PC-3 (cell line): ENCODE measurements around the gene AOAH. TPM values are rescaled to one million over a fixed set of nuclear protein-coding genes. Genes with fewer than 3 reads are reported as not detected.

Experiments
- ATAC-seq: fragments of 200-7000 bp; cut with Tn5 transposase; 2 replicates; pipeline ENCODE4 v1.9.1; 2020; ENCODE audit warnings: mild to moderate bottlenecking, moderate library complexity
- BruUV-seq: library from RNA; stranded (reverse); fragments of 400-500 nt; replicated peaks from 2 replicates; lab custom pipeline; 2021; lab: Mats Ljungman, UMichigan
- CTCF ChIA-PET: fragments of 300-600 bp; sonication (Branson Sonifier 250); formaldehyde crosslinking; loops from one replicate; lab custom pipeline; 2022; ENCODE audit warnings: antibody characterized with exemption; lab: Charles Lee
- POLR2A ChIA-PET: fragments of 300-600 bp; sonication (Branson Sonifier 250); formaldehyde crosslinking; loops from one replicate; lab custom pipeline; 2022; ENCODE audit warnings: antibody characterized with exemption; ENCODE audit not compliant: unreplicated experiment; lab: Charles Lee
- DNase-seq: peaks from one replicate; pipeline ENCODE4 v3.0.0-alpha.2; 2015
- H2AFZ ChIP-seq: fragments of 300-600 bp; sonication (generic); 2 replicates; pipeline ENCODE4 v1.6.0; 2016; ENCODE audit warnings: antibody characterized with exemption, low read length
- H3F3A ChIP-seq: fragments of 300-600 bp; sonication (generic); one replicate; pipeline ENCODE4 v1.6.0; 2017; ENCODE audit warnings: antibody characterized with exemption, low read length, control low read depth, mild to moderate bottlenecking; ENCODE audit not compliant: unreplicated experiment
- H3K27ac ChIP-seq: fragments of 300-600 bp; sonication (generic); 2 replicates; pipeline ENCODE4 v1.5.1; 2016; ENCODE audit warnings: mild to moderate bottlenecking, low read length
- H3K27me3 ChIP-seq: fragments of 300-600 bp; sonication (generic); 2 replicates; pipeline ENCODE4 v1.6.1; 2016; ENCODE audit warnings: low read length, mixed read lengths
- H3K36me3 ChIP-seq: fragments of 300-600 bp; sonication (generic); 2 replicates; pipeline ENCODE4 v1.6.1; 2016; ENCODE audit warnings: low read depth, mixed run types, low read length, mixed read lengths
- H3K4me1 ChIP-seq: fragments of 300-600 bp; sonication (generic); 2 replicates; pipeline ENCODE4 v1.5.1; 2016; ENCODE audit warnings: low read length; ENCODE audit not compliant: insufficient read depth
- H3K4me2 ChIP-seq: fragments of 300-600 bp; sonication (generic); 2 replicates; pipeline ENCODE4 v1.6.0; 2016; ENCODE audit warnings: low read length
- H3K4me3 ChIP-seq: fragments of 300-600 bp; sonication (generic); 2 replicates; pipeline ENCODE4 v1.5.1; 2016; ENCODE audit warnings: mild to moderate bottlenecking, low read length, mixed read lengths
- H3K79me2 ChIP-seq: fragments of 300-600 bp; sonication (generic); 2 replicates; pipeline ENCODE4 v1.6.1; 2017; ENCODE audit warnings: low read length, mixed read lengths
- H3K9ac ChIP-seq: fragments of 300-600 bp; sonication (generic); 2 replicates; pipeline ENCODE4 v1.6.0; 2016; ENCODE audit warnings: mild to moderate bottlenecking, low read length
- H3K9me2 ChIP-seq: fragments of 300-600 bp; sonication (generic); replicated peaks from 2 replicates; pipeline ENCODE4 v1.6.1; 2016; ENCODE audit warnings: mixed run types, low read length, mixed read lengths
- H3K9me3 ChIP-seq: fragments of 300-600 bp; sonication (generic); 2 replicates; pipeline ENCODE4 v1.6.1; 2016; ENCODE audit warnings: low read length, mixed read lengths
- H4K20me1 ChIP-seq: fragments of 300-600 bp; sonication (generic); 2 replicates; pipeline ENCODE4 v1.6.1; 2016; ENCODE audit warnings: low read length, mixed read lengths
- EZH2 ChIP-seq: fragments of 300-600 bp; sonication (generic); IDR thresholded peaks from one replicate; pipeline ENCODE4 v1.6.1; 2017; ENCODE audit warnings: antibody characterized with exemption, mild to moderate bottlenecking, low read length; ENCODE audit not compliant: unreplicated experiment
- EZH2phosphoT487 ChIP-seq: fragments of 300-600 bp; sonication (generic); IDR thresholded peaks from 2 replicates; pipeline ENCODE4 v1.6.1; 2018; ENCODE audit warnings: mild to moderate bottlenecking, antibody characterized with exemption, low read length, borderline replicate concordance
- intact Hi-C: fragments of 100-400 bp; cut with micrococcal nuclease; formaldehyde crosslinking; loops from 2 replicates; pipeline ENCODE4 v1.9.0; 2023
- total RNA-seq: library from RNA; depleted of rRNA; stranded (reverse); fragments of >200 nt; gene quantifications from 2 replicates; pipeline ENCODE4 v1.2.3, GENCODE V29; 2014
- TF ChIP-seq, protein P1 (sequence below): fragments of 300-600 bp; sonication (generic); conservative IDR thresholded peaks from 2 replicates; pipeline ENCODE4 v1.5.1; 2017; ENCODE audit warnings: antibody characterized with exemption, low read depth, mild to moderate bottlenecking, low read length

AOAH gene
- total RNA-seq, 1 experiment from 2014 or later: not detected

DNA sequence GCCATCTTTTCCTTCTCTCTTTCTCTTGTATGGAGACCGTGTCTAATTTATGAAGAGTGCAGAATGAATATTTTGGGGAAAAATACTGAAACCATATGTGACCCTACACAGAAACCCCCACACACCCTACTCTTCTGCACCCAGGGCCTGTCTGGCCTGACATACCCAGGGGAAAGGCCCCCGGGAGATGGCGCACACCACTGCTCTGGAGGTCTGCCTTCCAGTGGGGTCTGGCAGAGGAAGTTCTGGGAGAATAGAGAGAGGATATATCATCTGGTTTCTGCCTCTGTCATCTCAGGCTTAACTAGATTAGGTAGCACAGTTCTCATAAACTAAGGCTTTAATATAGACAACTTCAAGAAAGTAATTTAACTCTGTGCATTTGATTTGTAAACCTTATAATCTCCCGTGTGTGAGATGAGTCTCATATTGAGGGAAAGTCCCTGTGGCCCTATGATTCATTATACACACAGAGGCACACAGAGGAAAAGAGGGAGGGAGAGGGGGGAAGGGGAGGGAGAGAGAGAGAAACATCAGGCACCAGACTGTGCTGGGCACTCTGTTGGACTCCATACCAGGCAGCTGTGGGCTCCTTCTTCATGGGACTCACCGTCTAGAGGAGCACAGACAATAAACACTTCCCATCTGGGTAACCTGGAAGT lies 123.3 kb downstream of the AOAH start:
- Histone ChIP-seq H3K36me3 (no peaks in the 10 kb centered on the region), H4K20me1 (no peaks in the 10 kb centered on the region), H3K4me2 (peak overlapping the region; percentile 74), H3K9ac (peak overlapping the region; percentile 58), H3F3A (no peaks in the 10 kb centered on the region), H3K79me2 (no peaks in the 10 kb centered on the region), H3K27ac (peak overlapping the region; percentile 83), H3K4me1 (peaks cover 54% of the 10 kb centered on the region), H3K9me2 (no peaks in the 10 kb centered on the region), H3K27me3 (no peaks in the 10 kb centered on the region), H2AFZ (peak overlapping the region; percentile 42; the same call in 1 of the 2 replicates), H3K4me3 (no peak overlapping the region), H3K9me3 (no peaks in the 10 kb centered on the region)
- BruUV-seq: no TSS peak
- POLR2A ChIA-PET: interaction anchor here (0.6 kb wide), 1 partner anchor 57 kb away, joined by 7 read pairs; no protein-coding TSS in a partner anchor
- peak; percentile 77 for DNase-seq
- no peak for TF ChIP-seq EZH2
- TF ChIP-seq, protein P1, sequence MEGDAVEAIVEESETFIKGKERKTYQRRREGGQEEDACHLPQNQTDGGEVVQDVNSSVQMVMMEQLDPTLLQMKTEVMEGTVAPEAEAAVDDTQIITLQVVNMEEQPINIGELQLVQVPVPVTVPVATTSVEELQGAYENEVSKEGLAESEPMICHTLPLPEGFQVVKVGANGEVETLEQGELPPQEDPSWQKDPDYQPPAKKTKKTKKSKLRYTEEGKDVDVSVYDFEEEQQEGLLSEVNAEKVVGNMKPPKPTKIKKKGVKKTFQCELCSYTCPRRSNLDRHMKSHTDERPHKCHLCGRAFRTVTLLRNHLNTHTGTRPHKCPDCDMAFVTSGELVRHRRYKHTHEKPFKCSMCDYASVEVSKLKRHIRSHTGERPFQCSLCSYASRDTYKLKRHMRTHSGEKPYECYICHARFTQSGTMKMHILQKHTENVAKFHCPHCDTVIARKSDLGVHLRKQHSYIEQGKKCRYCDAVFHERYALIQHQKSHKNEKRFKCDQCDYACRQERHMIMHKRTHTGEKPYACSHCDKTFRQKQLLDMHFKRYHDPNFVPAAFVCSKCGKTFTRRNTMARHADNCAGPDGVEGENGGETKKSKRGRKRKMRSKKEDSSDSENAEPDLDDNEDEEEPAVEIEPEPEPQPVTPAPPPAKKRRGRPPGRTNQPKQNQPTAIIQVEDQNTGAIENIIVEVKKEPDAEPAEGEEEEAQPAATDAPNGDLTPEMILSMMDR: no peak
- TF ChIP-seq EZH2phosphoT487: no peak
- ATAC-seq: peak; percentile 93
- CTCF ChIA-PET: no interaction called here
- intact Hi-C loops: no loop called here

DNA sequence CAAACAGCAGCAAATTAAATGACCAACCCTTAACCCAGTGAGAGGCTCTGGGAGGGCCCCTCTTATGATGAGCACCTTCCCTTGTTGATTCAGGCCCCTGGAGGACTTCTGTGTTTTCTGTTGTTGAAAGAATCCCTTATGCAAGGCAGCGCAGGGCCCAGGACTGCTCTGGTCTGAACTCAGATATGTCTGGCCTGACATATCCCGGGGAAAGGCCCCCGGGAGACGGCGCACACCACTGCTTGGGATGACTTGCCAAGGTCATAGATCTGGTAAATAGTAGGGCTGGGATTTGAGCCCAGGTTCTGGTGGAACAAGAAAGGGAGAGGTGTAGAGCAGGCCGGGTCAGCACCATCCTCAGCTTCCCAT lies 124.0 kb downstream of the AOAH start:
- no peaks in the 10 kb centered on the region for H3K27me3 ChIP-seq
- DNase-seq: no peak
- no peaks in the 10 kb centered on the region for H3F3A ChIP-seq
- H3K36me3 ChIP-seq: no peaks in the 10 kb centered on the region
- peak overlapping the region; percentile 83; the same call in 1 of the 2 replicates for H3K27ac ChIP-seq
- no peak overlapping the region for H2AFZ ChIP-seq
- intact Hi-C loops: no loop called here
- no peak for ATAC-seq
- TF ChIP-seq, protein P1: no peak
- TF ChIP-seq EZH2phosphoT487 (no peak), EZH2 (no peak)
- no peaks in the 10 kb centered on the region for H4K20me1 ChIP-seq
- H3K4me3 ChIP-seq: no peak overlapping the region
- ChIA-PET CTCF (no interaction called here), POLR2A (no interaction called here)
- H3K4me2 ChIP-seq: no peak overlapping the region
- no peaks in the 10 kb centered on the region for H3K9me3 ChIP-seq
- H3K9ac ChIP-seq: no peak overlapping the region
- no peaks in the 10 kb centered on the region for H3K9me2 ChIP-seq
- no TSS peak for BruUV-seq
- peaks cover 49% of the 10 kb centered on the region for H3K4me1 ChIP-seq
- no peaks in the 10 kb centered on the region for H3K79me2 ChIP-seq

- Histone ChIP-seq H3K27me3 (no peaks in the 10 kb centered on the region), H3K79me2 (no peaks in the 10 kb centered on the region), H3F3A (no peaks in the 10 kb centered on the region), H3K9me3 (no peaks in the 10 kb centered on the region), H3K4me2 (no peak overlapping the region), H3K9me2 (no peaks in the 10 kb centered on the region), H3K9ac (no peak overlapping the region), H3K4me3 (no peak overlapping the region), H3K27ac (no peak overlapping the region), H2AFZ (no peak overlapping the region), H3K4me1 (peaks cover 44% of the 10 kb centered on the region), H4K20me1 (no peaks in the 10 kb centered on the region), H3K36me3 (no peaks in the 10 kb centered on the region)
- BruUV-seq: no TSS peak
- CTCF ChIA-PET: no interaction called here
- POLR2A ChIA-PET: no interaction called here
- TF ChIP-seq EZH2phosphoT487 (no peak), EZH2 (no peak)
- TF ChIP-seq, protein P1: no peak
- intact Hi-C loops: no loop called here
- no peak for DNase-seq
- no peak for ATAC-seq
These were observed 124.5 kb downstream of the AOAH start for GRCh38 chr7:36599645-36600313.
